Neural progenitor cell (in vitro differentiated cells): ENCODE measurements around the gene USP31.

Experiments used
- CTCF ChIP-seq: fragments of 200-600 bp; sonication (generic); IDR thresholded peaks from 2 replicates; pipeline ENCODE4 v1.5.1; 2017; ENCODE audit warnings: antibody characterized with exemption, mild to moderate bottlenecking
- EZH2 ChIP-seq: fragments of 200-600 bp; sonication (generic); IDR thresholded peaks from 2 replicates; pipeline ENCODE4 v1.6.1; 2017; ENCODE audit warnings: antibody characterized with exemption, mild to moderate bottlenecking, moderate library complexity

DNA sequence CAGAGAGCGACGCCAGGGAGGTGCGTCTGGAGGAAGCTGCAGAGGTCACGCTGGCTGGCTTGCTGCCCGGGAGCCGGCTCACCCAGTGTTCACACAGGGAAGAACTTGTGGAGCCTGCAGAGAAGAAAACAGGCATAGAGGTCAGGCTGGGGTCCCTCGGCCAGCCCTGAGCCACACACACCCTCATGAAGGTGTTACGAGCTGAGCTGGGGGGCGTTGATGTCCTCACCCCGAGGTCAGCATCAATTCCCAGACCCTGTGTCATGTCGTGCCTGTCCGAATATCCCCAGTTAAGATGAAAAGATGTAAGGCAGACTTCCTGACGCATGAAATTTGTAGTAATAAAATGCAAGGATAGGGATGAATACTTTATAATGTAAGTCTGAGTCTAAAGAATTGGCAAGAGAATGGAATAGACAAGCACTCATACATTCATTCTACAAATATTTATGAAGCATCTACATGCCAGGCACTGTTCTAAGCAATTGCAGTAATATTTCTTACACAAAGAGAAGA, 77.1 kb downstream of the USP31 start:
- TF ChIP-seq CTCF (no peak), EZH2 (no peak)
